K562 (cell line): ENCODE results near the gene ESPN. TPM values are rescaled to one million over a fixed set of nuclear protein-coding genes. Genes with fewer than 3 reads are reported as not detected.
A peak's percentile ranks its signal among the peaks of the same experiment; 100 is the strongest.

ENCODE experiments used
- ATAC-seq: fragments of 200-7000 bp; cut with Tn5 transposase; 3 replicates; pipeline ENCODE4 v1.9.1; 2020; ENCODE audit warnings: moderate library complexity
- BruUV-seq: library from RNA; stranded (reverse); fragments of 400-500 nt; replicated peaks from 2 replicates; lab custom pipeline; 2021; lab: Mats Ljungman, UMichigan
- CTCF ChIA-PET: fragments of 300-600 bp; formaldehyde crosslinking; extraction: SDS; loops from one replicate; lab custom pipeline; 2021; ENCODE audit warnings: low intra/inter-chr PET ratio; lab: Yijun Ruan, JAX
- POLR2A ChIA-PET: fragments of 300-600, 350-650 bp; sonication (Branson Sonifier 250); formaldehyde crosslinking; extraction: SDS; loops from one replicate; lab custom pipeline; 2021; ENCODE audit warnings: antibody characterized with exemption, inconsistent platforms; lab: Yijun Ruan, JAX
- DNase-seq, 4 experiments: peaks; one replicate each; pipeline versions ENCODE4 v3.0.0 to v3.0.0-alpha.2; 2011 to 2018; ENCODE audit warnings: low spot score in 3 of 4, mixed read lengths in 3 of 4; ENCODE audit errors: extremely low read depth in 1 of 4
- FAIRE-seq: peaks from 2 replicates; lab custom pipeline; 2011; peaks lifted over from hg19 to GRCh38; lab: Jason Lieb, UNC
- H2AFZ ChIP-seq: 2 replicates; pipeline ENCODE4 v1.6.0; 2011; ENCODE audit warnings: low read depth, low read length, control low read depth, inconsistent platforms
- H3K27ac ChIP-seq: fragments of 200-600 bp; 3 replicates; pipeline ENCODE4 v1.8.0; 2011; ENCODE audit warnings: low read depth, mild to moderate bottlenecking, control low read depth, inconsistent platforms, low read length, moderate library complexity, mixed read lengths; ENCODE audit errors: extremely low read depth
- H3K27me3 ChIP-seq, 2 experiments: fragments of 300-600 bp in 1 of 2; 2 replicates in 1 of 2; 3 replicates in 1 of 2; pipeline versions ENCODE4 v1.6.0 to v1.8.0; 2011; ENCODE audit warnings: inconsistent platforms in 2 of 2, low read length in 2 of 2, mild to moderate bottlenecking in 1 of 2, mixed read lengths in 1 of 2, moderate library complexity in 1 of 2; ENCODE audit not compliant: control insufficient read depth in 2 of 2, insufficient read depth in 2 of 2
- H3K36me3 ChIP-seq: fragments of 300-600 bp; 3 replicates; pipeline ENCODE4 v1.8.0; 2011; ENCODE audit warnings: mild to moderate bottlenecking, low read length, inconsistent platforms; ENCODE audit not compliant: control insufficient read depth, insufficient read depth
- H3K4me1 ChIP-seq, 2 experiments: fragments of 200-600 bp in 1 of 2; replicated peaks in 1 of 2; 2 replicates in 1 of 2; 3 replicates in 1 of 2; pipeline versions ENCODE4 v1.5.1 to v1.8.0; 2011; ENCODE audit warnings: inconsistent platforms in 2 of 2, low read length in 2 of 2, mild to moderate bottlenecking in 1 of 2, mixed read lengths in 1 of 2, moderate library complexity in 1 of 2; ENCODE audit not compliant: control insufficient read depth in 2 of 2, insufficient read depth in 2 of 2
- H3K4me2 ChIP-seq: 2 replicates; pipeline ENCODE4 v1.6.1; 2011; ENCODE audit warnings: low read length, control low read depth, inconsistent platforms, mixed read lengths; ENCODE audit not compliant: insufficient read depth
- H3K4me3 ChIP-seq: fragments of 200-600 bp; sonication (generic), shearing (Covaris generic); 2 replicates; pipeline ENCODE4 v1.5.1; 2016; ENCODE audit warnings: control low read depth, inconsistent platforms
- H3K79me2 ChIP-seq: fragments of 200-600 bp; 3 replicates; pipeline ENCODE4 v1.8.0; 2011; ENCODE audit warnings: low read length, inconsistent platforms; ENCODE audit not compliant: control insufficient read depth, insufficient read depth
- H3K9ac ChIP-seq, 2 experiments: 2 replicates each; pipeline versions ENCODE4 v1.6.0 to v1.6.1; 2011; ENCODE audit warnings: low read depth in 2 of 2, low read length in 2 of 2, control low read depth in 1 of 2, inconsistent platforms in 1 of 2, mild to moderate bottlenecking in 1 of 2, mixed read lengths in 1 of 2; ENCODE audit not compliant: insufficient read depth in 1 of 2
- H3K9me1 ChIP-seq: one replicate; pipeline ENCODE4 v1.6.0; 2011; ENCODE audit warnings: inconsistent platforms, mild to moderate bottlenecking, low read length, moderate library complexity; ENCODE audit not compliant: control insufficient read depth, insufficient read depth
- H3K9me3 ChIP-seq: replicated peaks from 2 replicates; pipeline ENCODE4 v1.5.1; 2011; ENCODE audit warnings: low read depth, low read length, inconsistent platforms; ENCODE audit not compliant: control insufficient read depth, insufficient read depth
- H4K20me1 ChIP-seq: replicated peaks from 2 replicates; pipeline ENCODE4 v1.6.1; 2011; ENCODE audit warnings: low read length, inconsistent platforms, mixed read lengths; ENCODE audit not compliant: control insufficient read depth, insufficient read depth
- CUX1 ChIP-seq: fragments of 200-800 bp; sonication (Bioruptor generic); IDR thresholded peaks from 2 replicates; pipeline ENCODE4 v1.6.1; 2016; ENCODE audit warnings: missing genetic modification characterization, missing compliant biosample characterization
- EHMT2 ChIP-seq: fragments of 450-650 bp; IDR thresholded peaks from 2 replicates; pipeline ENCODE4 v1.6.1; 2018; ENCODE audit warnings: antibody characterized with exemption
- GTF2E2 ChIP-seq: fragments of 200-800 bp; sonication (Bioruptor generic); IDR thresholded peaks from 2 replicates; pipeline ENCODE4 v1.6.1; 2016; ENCODE audit warnings: missing genetic modification characterization, missing compliant biosample characterization
- MYBL2 ChIP-seq, 2 experiments: fragments of 450-650 bp in 1 of 2; sonication (generic) in 1 of 2; formaldehyde crosslinking in 1 of 2; IDR thresholded peaks; 2 replicates each; pipeline versions ENCODE4 v1.6.1 to v1.8.1; 2017 to 2022; ENCODE audit warnings: borderline replicate concordance in 1 of 2, inconsistent platforms in 1 of 2, low read depth in 1 of 2, mild to moderate bottlenecking in 1 of 2, missing genetic modification reagents in 1 of 2, moderate library complexity in 1 of 2
- NONO ChIP-seq, 2 experiments: fragments of 200-400 bp in 1 of 2; fragments of 450-650 bp in 1 of 2; formaldehyde crosslinking in 1 of 2; IDR thresholded peaks; 2 replicates each; pipeline ENCODE4 v1.6.1; 2017; ENCODE audit warnings: low read depth in 2 of 2, mild to moderate bottlenecking in 2 of 2, moderate library complexity in 2 of 2, low read length in 1 of 2
- NR3C1 ChIP-seq: sonication (generic); formaldehyde crosslinking; IDR thresholded peaks from 2 replicates; pipeline ENCODE4 v1.8.1; 2022; ENCODE audit warnings: missing genetic modification reagents
- POLR2B ChIP-seq: fragments of 450-650 bp; IDR thresholded peaks from 2 replicates; pipeline ENCODE4 v1.6.1; 2018; ENCODE audit warnings: low read depth; ENCODE audit not compliant: partially characterized antibody
- PRMT5 ChIP-seq: sonication (generic); formaldehyde crosslinking; IDR thresholded peaks from 2 replicates; pipeline ENCODE4 v1.5.0; 2020; ENCODE audit warnings: missing genetic modification reagents
- SIN3B ChIP-seq: fragments of 450-650 bp; IDR thresholded peaks from 2 replicates; pipeline ENCODE4 v1.6.1; 2017; ENCODE audit warnings: low read depth, mild to moderate bottlenecking, moderate library complexity
- TEAD2 ChIP-seq: fragments of 450-650 bp; IDR thresholded peaks from 2 replicates; pipeline ENCODE4 v1.6.1; 2016; ENCODE audit warnings: missing genetic modification characterization, control low read depth, missing compliant biosample characterization
- ZBTB49 ChIP-seq: sonication (generic); formaldehyde crosslinking; IDR thresholded peaks from 2 replicates; pipeline ENCODE4 v1.8.0; 2022; ENCODE audit warnings: missing genetic modification reagents, mild to moderate bottlenecking, borderline replicate concordance
- ZNF133 ChIP-seq: fragments of 250-450 bp; sonication (Bioruptor Pico); IDR thresholded peaks from 2 replicates; pipeline ENCODE4 v1.4.0; 2020; ENCODE audit warnings: mild to moderate bottlenecking
- ZSCAN32 ChIP-seq: fragments of 450-650 bp; formaldehyde crosslinking; IDR thresholded peaks from 2 replicates; pipeline ENCODE4 v1.4.0; 2020; ENCODE audit warnings: mild to moderate bottlenecking, moderate library complexity
- WGBS: fragments of 100-300 bp; shearing (Covaris generic); methylation state at CpG from one replicate; pipeline ENCODE4 v1.1.6; 2016; ENCODE audit warnings: low coverage, mixed read lengths; ENCODE audit not compliant: insufficient coverage; ENCODE audit errors: missing lambda C conversion rate; 5-methylcytosine and 5-hydroxymethylcytosine counted together
- in situ Hi-C: fragments of 300-500 bp; cut with MboI; formaldehyde crosslinking; loops from 4 replicates; pipeline ENCODE4 v1.15.0; 2018; ENCODE audit warnings: inconsistent platforms, mixed read lengths
- intact Hi-C: fragments of 100-400 bp; cut with micrococcal nuclease; formaldehyde crosslinking; loops from 2 replicates; pipeline ENCODE4 v1.14.2; 2022
- polyA plus RNA-seq, 8 experiments: library from polyadenylated mRNA; depleted of rRNA in 4 of 8; stranded (reverse) in 5 of 8; unstranded in 3 of 8; fragments of >200 nt; fragmentation: Nextera tagmentation in 2 of 8; fragmentation: Illumina TruSeq in 1 of 8; extraction: Ambion mirVana in 2 of 8; extraction: Trizol in 1 of 8; gene quantifications; 2 replicates each; pipeline versions ENCODE4 v1.2.1 to v1.2.3, GENCODE V29; 2011 to 2014; ENCODE audit warnings: inconsistent platforms in 1 of 8, missing spikeins in 1 of 8
- total RNA-seq, 7 experiments: library from RNA; depleted of rRNA in 6 of 7; stranded (reverse); fragments of >200 nt in 6 of 7; fragmentation: Illumina TruSeq in 2 of 7; extraction: Trizol in 2 of 7; gene quantifications; 2 replicates each; pipeline versions ENCODE4 v1.2.1 to v1.2.3, GENCODE V29; 2011 to 2021; ENCODE audit warnings: low replicate concordance in 1 of 7

The ESPN gene
- total and polyA plus RNA-seq, 9 of the 15 experiments (the other 6 are each of a cell fraction or from before 2014, with no cell fraction given): 0.07 to 1.2 (median 0.45) TPM; not detected in 3

DNA sequence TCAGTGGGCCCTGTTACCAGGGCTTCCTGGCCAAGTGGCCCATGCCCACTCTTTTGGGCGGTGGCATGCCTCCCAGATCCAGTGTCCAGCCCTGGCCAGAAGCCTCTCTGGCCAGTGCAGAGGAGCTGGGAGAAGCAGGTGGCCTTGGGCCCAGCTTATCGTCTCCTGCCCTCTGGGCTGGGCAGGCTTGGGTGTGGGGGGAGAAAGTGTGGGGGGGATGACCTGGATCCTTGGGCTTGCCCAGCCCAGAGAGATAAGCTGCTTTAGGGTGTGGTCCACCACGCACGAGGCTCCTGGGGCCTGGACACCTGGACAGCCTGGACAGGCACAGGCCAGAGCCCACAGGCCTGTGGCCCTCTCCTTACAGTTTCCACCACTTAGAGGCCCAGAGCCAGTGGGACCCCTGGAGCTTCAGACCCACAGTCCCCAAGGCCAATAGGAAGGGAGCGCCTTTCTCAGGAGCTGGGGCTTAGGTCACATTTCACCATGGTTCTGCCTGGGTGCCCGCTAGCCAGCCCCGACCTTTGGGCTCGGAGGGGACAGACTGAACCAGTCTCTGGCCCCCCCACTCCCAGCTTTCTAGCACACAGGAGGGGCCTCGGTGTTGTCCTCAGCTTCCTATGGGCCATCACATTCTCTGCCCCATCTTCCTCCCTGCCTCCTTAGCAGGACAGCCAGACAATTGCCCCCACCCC, 1.8 kb downstream of the ESPN start:
- no peak overlapping the region for H3K27ac ChIP-seq
- H3K36me3 ChIP-seq: no peaks in the 10 kb centered on the region
- H3K79me2 ChIP-seq: no peaks in the 10 kb centered on the region
- H3K9me1 ChIP-seq: no peaks in the 10 kb centered on the region
- H3K4me3 ChIP-seq: no peak overlapping the region
- DNase-seq: peak; percentile 72 to 86 (median 83)
- ATAC-seq: peak; percentile 4; the same call in 2 of the 3 replicates
- peaks cover 44% of the 10 kb centered on the region for H4K20me1 ChIP-seq
- ChIA-PET CTCF (no interaction called here), POLR2A (interaction anchor here (0.5 to 1.3 kb wide), 6 partner anchors 11 to 112 kb away, joined by 3 to 8 read pairs (median 5); partner anchors contain the start of gene ACOT7)
- intact Hi-C loops (no loop called here), in situ Hi-C loops (no loop called here)
- H3K9ac ChIP-seq: peak overlapping the region; percentile 26 to 77; a peak in 3 of 4 replicates
- no peak overlapping the region for H2AFZ ChIP-seq
- 28% methylated on average over 9 of the region's 9 CpGs for WGBS
- no TSS peak for BruUV-seq
- FAIRE-seq: no peak
- H3K27me3 ChIP-seq: peaks cover 11 to 53% of the 10 kb centered on the region in 2 experiments; a peak in 3 of 5 replicates
- no peaks in the 10 kb centered on the region for H3K9me3 ChIP-seq
- H3K4me1 ChIP-seq: peaks cover 44 to 76% of the 10 kb centered on the region in 2 experiments
- peak overlapping the region; percentile 64 for H3K4me2 ChIP-seq
- TF ChIP-seq ZSCAN32 (CRISPR knock-in tag): no peak
- TF ChIP-seq MYBL2 (IDR thresholded peaks at IDR 0.05; ENCODE audit: low read depth): no peak
- no peak for TF ChIP-seq MYBL2 (CRISPR knock-in tag; IDR thresholded peaks at IDR 0.05; ENCODE audit: borderline replicate concordance)
- no peak for TF ChIP-seq NR3C1 (CRISPR knock-in tag)
- TF ChIP-seq ZBTB49 (CRISPR knock-in tag): no peak
- no peak for TF ChIP-seq SIN3B
- TF ChIP-seq POLR2B: no peak
- no peak for TF ChIP-seq PRMT5
- TF ChIP-seq ZNF133: no peak
- no peak for TF ChIP-seq EHMT2
- no peak for TF ChIP-seq TEAD2 (tag)
- TF ChIP-seq NONO (IDR thresholded peaks at IDR 0.05; ENCODE audit: low read depth in 2 of 2, low read length in 1 of 2): 0 out of 4 replicates have a peak, but pooled peaks of 1 of the 2 experiments have one; percentile 26
- no peak for TF ChIP-seq GTF2E2 (tag)
- TF ChIP-seq CUX1 (CRISPR knock-in tag): no peak
